ENCODE results near the gene CD84.

DNA sequence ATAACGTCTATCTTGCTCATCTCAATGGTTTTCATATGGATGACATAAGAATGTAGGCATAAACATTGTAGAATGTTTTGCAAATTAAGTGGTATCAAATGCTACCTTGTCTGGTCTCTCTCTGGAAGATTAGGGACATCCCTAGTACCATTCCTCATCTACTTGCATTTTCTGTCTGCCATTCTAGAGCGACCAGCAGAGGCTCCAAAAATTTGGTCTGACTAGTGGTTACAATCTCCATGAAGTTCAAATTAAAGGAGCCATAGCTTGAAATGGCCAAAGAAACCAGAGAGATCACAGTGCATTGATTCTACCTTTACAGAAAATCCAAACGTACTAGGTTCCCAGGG lies 1.1 kb downstream of the CD84 start:
- no peak for TF ChIP-seq POLR2A (IDR thresholded peaks at IDR 0.05)
- TF ChIP-seq, protein P1, sequence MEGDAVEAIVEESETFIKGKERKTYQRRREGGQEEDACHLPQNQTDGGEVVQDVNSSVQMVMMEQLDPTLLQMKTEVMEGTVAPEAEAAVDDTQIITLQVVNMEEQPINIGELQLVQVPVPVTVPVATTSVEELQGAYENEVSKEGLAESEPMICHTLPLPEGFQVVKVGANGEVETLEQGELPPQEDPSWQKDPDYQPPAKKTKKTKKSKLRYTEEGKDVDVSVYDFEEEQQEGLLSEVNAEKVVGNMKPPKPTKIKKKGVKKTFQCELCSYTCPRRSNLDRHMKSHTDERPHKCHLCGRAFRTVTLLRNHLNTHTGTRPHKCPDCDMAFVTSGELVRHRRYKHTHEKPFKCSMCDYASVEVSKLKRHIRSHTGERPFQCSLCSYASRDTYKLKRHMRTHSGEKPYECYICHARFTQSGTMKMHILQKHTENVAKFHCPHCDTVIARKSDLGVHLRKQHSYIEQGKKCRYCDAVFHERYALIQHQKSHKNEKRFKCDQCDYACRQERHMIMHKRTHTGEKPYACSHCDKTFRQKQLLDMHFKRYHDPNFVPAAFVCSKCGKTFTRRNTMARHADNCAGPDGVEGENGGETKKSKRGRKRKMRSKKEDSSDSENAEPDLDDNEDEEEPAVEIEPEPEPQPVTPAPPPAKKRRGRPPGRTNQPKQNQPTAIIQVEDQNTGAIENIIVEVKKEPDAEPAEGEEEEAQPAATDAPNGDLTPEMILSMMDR (IDR thresholded peaks at IDR 0.05): no peak

Data from right lobe of liver (tissue), 4 donors.